ENCODE results near the gene CASK. TPM values are rescaled to one million over a fixed set of nuclear protein-coding genes. Genes with fewer than 3 reads are reported as not detected.
"Not testable (repeated sequence)": the region's sequence is repeated elsewhere in the genome, so short reads cannot be mapped to it uniquely, and the experiment has no call there.

Gene CASK
- total RNA-seq, 6 donors from 2014 or later = 25.1 to 61.6 (median 35.3) TPM

DNA sequence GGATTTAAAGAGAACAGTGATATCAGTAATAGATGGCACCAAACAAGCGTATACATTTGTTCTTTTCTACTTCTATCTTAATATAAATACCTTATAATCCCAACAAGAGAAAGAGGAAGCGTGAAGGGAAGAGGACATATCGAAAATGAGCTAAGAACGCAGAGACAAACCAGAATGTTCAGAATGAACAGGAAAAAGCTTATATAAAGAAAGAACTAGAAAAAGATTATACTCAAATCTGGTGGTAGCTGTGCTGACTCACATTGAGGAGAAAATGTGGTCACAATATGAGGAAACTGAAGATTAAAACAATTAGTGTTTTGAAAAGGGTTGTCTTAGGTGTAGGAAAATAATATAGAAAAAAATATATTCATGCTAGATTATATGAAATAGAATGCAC is 236.6 kb downstream of the CASK start:
- H3K27ac ChIP-seq = no peak overlapping the region
- no peaks in the 10 kb centered on the region for H3K9me3 ChIP-seq
- WGBS, 2 donors = 80 to 85% methylated on average over 4 of the region's 4 CpGs
- no peaks in the 10 kb centered on the region for H3K36me3 ChIP-seq
- DNase-seq = no peak
- TF ChIP-seq POLR2A (IDR thresholded peaks at IDR 0.05) (no peak), POLR2AphosphoS5 (IDR thresholded peaks at IDR 0.05) (no peak), EP300 (IDR thresholded peaks at IDR 0.05) (no peak)
- TF ChIP-seq, protein P1, sequence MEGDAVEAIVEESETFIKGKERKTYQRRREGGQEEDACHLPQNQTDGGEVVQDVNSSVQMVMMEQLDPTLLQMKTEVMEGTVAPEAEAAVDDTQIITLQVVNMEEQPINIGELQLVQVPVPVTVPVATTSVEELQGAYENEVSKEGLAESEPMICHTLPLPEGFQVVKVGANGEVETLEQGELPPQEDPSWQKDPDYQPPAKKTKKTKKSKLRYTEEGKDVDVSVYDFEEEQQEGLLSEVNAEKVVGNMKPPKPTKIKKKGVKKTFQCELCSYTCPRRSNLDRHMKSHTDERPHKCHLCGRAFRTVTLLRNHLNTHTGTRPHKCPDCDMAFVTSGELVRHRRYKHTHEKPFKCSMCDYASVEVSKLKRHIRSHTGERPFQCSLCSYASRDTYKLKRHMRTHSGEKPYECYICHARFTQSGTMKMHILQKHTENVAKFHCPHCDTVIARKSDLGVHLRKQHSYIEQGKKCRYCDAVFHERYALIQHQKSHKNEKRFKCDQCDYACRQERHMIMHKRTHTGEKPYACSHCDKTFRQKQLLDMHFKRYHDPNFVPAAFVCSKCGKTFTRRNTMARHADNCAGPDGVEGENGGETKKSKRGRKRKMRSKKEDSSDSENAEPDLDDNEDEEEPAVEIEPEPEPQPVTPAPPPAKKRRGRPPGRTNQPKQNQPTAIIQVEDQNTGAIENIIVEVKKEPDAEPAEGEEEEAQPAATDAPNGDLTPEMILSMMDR (IDR thresholded peaks at IDR 0.05) = no peak
- H3K4me1 ChIP-seq = no peaks in the 10 kb centered on the region
- no peak overlapping the region for H3K4me3 ChIP-seq
- ATAC-seq (ENCODE audit: low FRiP score in 2 of 2) = no peak
- no peaks in the 10 kb centered on the region for H3K27me3 ChIP-seq

DNA sequence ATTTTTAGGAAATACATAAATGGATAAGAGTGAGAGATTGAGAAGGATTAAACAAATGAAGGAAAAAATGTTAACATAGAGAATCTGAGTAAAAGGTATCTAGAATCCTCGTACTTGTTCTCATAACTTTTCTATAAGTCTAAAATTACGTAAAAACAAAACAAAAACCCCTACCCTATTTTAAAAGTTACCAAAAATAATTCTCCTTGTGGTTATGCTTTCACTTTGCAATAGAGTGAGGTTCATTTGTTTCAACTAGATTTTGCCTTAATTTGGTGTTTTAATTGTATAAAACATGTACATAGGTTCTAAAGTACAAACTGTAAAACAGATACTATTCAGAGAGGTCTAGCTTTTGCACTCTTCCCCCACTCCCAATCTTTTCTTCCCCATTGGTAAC is 238.4 kb downstream of the CASK start:
- TF ChIP-seq, protein P1 (IDR thresholded peaks at IDR 0.05) = no peak
- TF ChIP-seq EP300 (IDR thresholded peaks at IDR 0.05) (no peak), POLR2AphosphoS5 (IDR thresholded peaks at IDR 0.05) (no peak), POLR2A (IDR thresholded peaks at IDR 0.05) (no peak)
- H3K4me3 ChIP-seq = no peak overlapping the region
- no peaks in the 10 kb centered on the region for H3K27me3 ChIP-seq
- H3K4me1 ChIP-seq = no peaks in the 10 kb centered on the region
- H3K9me3 ChIP-seq = no peaks in the 10 kb centered on the region
- H3K27ac ChIP-seq = no peak overlapping the region
- no peaks in the 10 kb centered on the region for H3K36me3 ChIP-seq
- ATAC-seq (ENCODE audit: low FRiP score in 2 of 2) (no peak), DNase-seq (no peak)
- WGBS, 2 donors = 90 to 91% methylated on average over 2 of the region's 2 CpGs

DNA sequence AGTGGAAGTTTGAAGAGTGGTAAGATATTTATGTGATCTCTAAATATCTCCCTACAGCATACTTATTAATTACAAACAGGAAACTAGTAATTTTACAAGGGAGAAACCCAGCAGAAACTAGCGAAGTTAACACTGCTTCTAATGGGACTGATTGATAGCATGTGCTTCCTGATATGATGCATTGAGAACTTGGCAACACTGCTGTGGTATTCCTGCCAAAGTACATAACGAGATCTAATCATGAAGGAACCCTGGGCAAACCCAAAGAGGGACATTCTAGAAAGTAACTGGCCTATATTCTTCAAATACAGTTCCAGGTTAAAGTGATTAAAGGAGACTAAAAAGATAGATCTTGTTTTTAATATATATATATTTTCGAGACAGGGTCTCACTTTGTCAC is 239.2 kb downstream of the CASK start:
- Histone ChIP-seq H3K4me3 (no peak overlapping the region), H3K36me3 (no peaks in the 10 kb centered on the region), H3K9me3 (no peaks in the 10 kb centered on the region), H3K27ac (no peak overlapping the region), H3K27me3 (no peaks in the 10 kb centered on the region), H3K4me1 (no peaks in the 10 kb centered on the region)
- 49 to 50% methylated on average over 3 of the region's 3 CpGs for WGBS, 2 donors
- TF ChIP-seq POLR2A (IDR thresholded peaks at IDR 0.05) (no peak), POLR2AphosphoS5 (IDR thresholded peaks at IDR 0.05) (no peak), EP300 (IDR thresholded peaks at IDR 0.05) (no peak)
- TF ChIP-seq, protein P1 (IDR thresholded peaks at IDR 0.05) = no peak
- DNase-seq (no peak), ATAC-seq (ENCODE audit: low FRiP score in 2 of 2) (no peak)

DNA sequence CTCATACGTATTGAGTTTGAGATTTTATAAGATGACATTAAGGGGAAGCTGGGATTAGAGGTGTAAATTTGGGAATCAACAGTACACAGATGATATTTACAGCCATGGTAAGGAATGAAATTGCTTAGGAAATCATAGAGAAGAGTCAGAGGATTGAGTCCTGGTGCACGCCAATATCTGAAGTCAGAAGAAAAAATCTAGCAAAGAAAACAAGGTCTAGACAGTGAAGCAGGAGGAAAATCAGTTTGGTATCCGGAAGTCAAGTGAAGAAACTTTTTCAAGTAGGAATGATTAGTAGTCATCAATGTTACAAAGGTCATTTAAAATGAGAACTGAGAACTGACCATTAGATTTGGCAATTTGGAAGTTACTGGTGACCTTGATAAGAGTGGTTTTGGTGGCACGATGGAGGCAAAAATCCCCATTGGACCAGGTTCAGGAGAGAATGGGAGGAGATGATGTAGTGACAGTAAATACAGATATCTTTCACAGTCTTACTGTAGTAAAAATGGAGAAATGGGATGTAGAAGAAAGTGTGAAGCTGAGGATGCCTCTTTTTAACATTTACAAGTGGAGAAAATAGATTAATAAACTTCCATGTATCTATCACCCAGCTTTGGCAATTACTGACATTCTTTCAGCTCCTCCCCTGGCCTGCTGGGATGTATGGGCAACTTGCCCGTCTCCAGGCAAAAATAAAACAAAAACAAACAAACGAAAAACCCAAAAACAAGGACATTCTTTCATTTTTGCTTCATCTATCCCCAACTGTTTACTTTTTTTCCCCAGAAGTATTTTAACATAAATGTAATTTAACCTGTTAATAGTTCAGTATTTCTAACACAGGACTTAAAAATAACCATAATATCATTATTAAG is 245.9 kb downstream of the CASK start:
- no peaks in the 10 kb centered on the region for H3K27me3 ChIP-seq
- no peak overlapping the region for H3K4me3 ChIP-seq
- no peaks in the 10 kb centered on the region for H3K36me3 ChIP-seq
- H3K9me3 ChIP-seq = no peaks in the 10 kb centered on the region
- WGBS, 2 donors = 64 to 76% methylated on average over 6 of the region's 6 CpGs
- TF ChIP-seq, protein P1 (IDR thresholded peaks at IDR 0.05) = no peak
- TF ChIP-seq POLR2A (IDR thresholded peaks at IDR 0.05) = no peak
- no peak for TF ChIP-seq EP300 (IDR thresholded peaks at IDR 0.05)
- no peak for TF ChIP-seq POLR2AphosphoS5 (IDR thresholded peaks at IDR 0.05)
- no peak overlapping the region for H3K27ac ChIP-seq
- ATAC-seq (ENCODE audit: low FRiP score in 2 of 2) (no peak), DNase-seq (no peak)
- H3K4me1 ChIP-seq = no peaks in the 10 kb centered on the region

- not testable (repeated sequence) for ATAC-seq (ENCODE audit: low FRiP score in 2 of 2); H3K4me3 ChIP-seq; H3K36me3 ChIP-seq; H3K27ac ChIP-seq; H3K27me3 ChIP-seq; H3K4me1 ChIP-seq; H3K9me3 ChIP-seq
- WGBS, 2 donors = 94 to 100% methylated on average over 5 to 15 of the region's 15 CpGs
- peak in 1 of 2 donors; percentile 56 for DNase-seq
These were observed 247.0 kb downstream of the CASK start for GRCh38 chrX:41676361-41676760.

Measured in upper lobe of left lung (tissue), 6 donors.